HepG2 (cell line): ENCODE data around the gene SEPTIN11. TPM values are rescaled to one million over a fixed set of nuclear protein-coding genes. Genes with fewer than 3 reads are reported as not detected.

Experiments
- ATAC-seq: fragments of 200-7000 bp; cut with Tn5 transposase; 3 replicates; pipeline ENCODE4 v1.9.1; 2020; ENCODE audit warnings: mild to moderate bottlenecking, moderate library complexity
- BruUV-seq: library from RNA; stranded (reverse); fragments of 400-500 nt; replicated peaks from 2 replicates; lab custom pipeline; 2021; lab: Mats Ljungman, UMichigan
- CTCF ChIA-PET: fragments of 300-600 bp; formaldehyde crosslinking; extraction: SDS; loops from one replicate; lab custom pipeline; 2021; ENCODE audit warnings: low total read pairs, inconsistent platforms, low intra/inter-chr PET ratio; lab: Yijun Ruan, JAX
- POLR2A ChIA-PET: fragments of 350-600 bp; sonication (Branson Sonifier 250); formaldehyde crosslinking; loops from one replicate; lab custom pipeline; 2020; ENCODE audit warnings: antibody characterized with exemption, inconsistent platforms; lab: Yijun Ruan, JAX
- DNase-seq: peaks from one replicate; pipeline ENCODE4 v3.0.0-alpha.2; 2015; ENCODE audit warnings: low spot score
- FAIRE-seq: peaks from 3 replicates; lab custom pipeline; 2011; peaks lifted over from hg19 to GRCh38; lab: Jason Lieb, UNC
- H2AFZ ChIP-seq: one replicate; pipeline ENCODE4 v1.6.1; 2011; ENCODE audit warnings: low read length, inconsistent platforms
- H3K27ac ChIP-seq: fragments of 300-600 bp; 3 replicates; pipeline ENCODE4 v1.8.0; 2011; ENCODE audit warnings: mixed run types, mild to moderate bottlenecking, mixed read lengths, low read length, inconsistent platforms; ENCODE audit not compliant: insufficient read depth; ENCODE audit errors: extremely low read length
- H3K27me3 ChIP-seq, 2 experiments: fragments of 200-600 bp in 1 of 2; 2 replicates in 1 of 2; 3 replicates in 1 of 2; pipeline versions ENCODE4 v1.6.0 to v1.8.0; 2011; ENCODE audit warnings: low read length in 2 of 2, mild to moderate bottlenecking in 2 of 2, moderate library complexity in 2 of 2, inconsistent platforms in 1 of 2; ENCODE audit not compliant: insufficient read depth in 2 of 2, control insufficient read depth in 1 of 2
- H3K36me3 ChIP-seq, 2 experiments: fragments of 200-600 bp in 1 of 2; replicated peaks in 1 of 2; 2 replicates in 1 of 2; 3 replicates in 1 of 2; pipeline versions ENCODE4 v1.5.1 to v1.8.0; 2011; ENCODE audit warnings: low read length in 2 of 2, inconsistent platforms in 1 of 2; ENCODE audit not compliant: insufficient read depth in 2 of 2, control insufficient read depth in 1 of 2
- H3K4me1 ChIP-seq: 2 replicates; pipeline ENCODE4 v1.5.1; 2012; ENCODE audit warnings: low read length, inconsistent platforms; ENCODE audit not compliant: insufficient read depth
- H3K4me2 ChIP-seq: 2 replicates; pipeline ENCODE4 v1.6.0; 2011; ENCODE audit warnings: low read depth, low read length, inconsistent platforms
- H3K4me3 ChIP-seq, 3 experiments: fragments of 200-600 bp in 1 of 3; sonication (generic), shearing (Covaris generic) in 1 of 3; replicated peaks in 1 of 3; 2 replicates each; pipeline ENCODE4 v1.5.1; 2011 to 2016; ENCODE audit warnings: low read length in 3 of 3, inconsistent platforms in 2 of 3, low read depth in 2 of 3, mild to moderate bottlenecking in 2 of 3, control low read depth in 1 of 3, mixed read lengths in 1 of 3; ENCODE audit not compliant: insufficient read depth in 1 of 3
- H3K79me2 ChIP-seq: one replicate; pipeline ENCODE4 v1.6.1; 2011; ENCODE audit warnings: low read length, inconsistent platforms; ENCODE audit not compliant: insufficient read depth
- H3K9ac ChIP-seq: 2 replicates; pipeline ENCODE4 v1.6.0; 2011; ENCODE audit warnings: mild to moderate bottlenecking, low read depth, low read length, inconsistent platforms; ENCODE audit not compliant: insufficient read depth
- H3K9me3 ChIP-seq: 2 replicates; pipeline ENCODE4 v1.5.1; 2012; ENCODE audit warnings: mild to moderate bottlenecking, low read length
- H4K20me1 ChIP-seq: 2 replicates; pipeline ENCODE4 v1.6.0; 2011; ENCODE audit warnings: inconsistent platforms, mild to moderate bottlenecking, low read length, moderate library complexity; ENCODE audit not compliant: insufficient read depth
- AHR ChIP-seq: IDR thresholded peaks from 2 replicates; pipeline ENCODE4 v1.6.1; 2018; ENCODE audit warnings: missing genetic modification reagents, missing compliant biosample characterization
- BHLHE40 ChIP-seq: IDR thresholded peaks from 2 replicates; pipeline ENCODE4 v1.6.1; 2011; ENCODE audit warnings: low read length, improper control_type of control experiment
- TAF15 ChIP-seq: fragments of 200-400 bp; formaldehyde crosslinking; IDR thresholded peaks from one replicate; pipeline ENCODE4 v1.6.1; 2018; ENCODE audit warnings: mild to moderate bottlenecking, low read depth, low read length; ENCODE audit not compliant: poor library complexity, severe bottlenecking
- ZBTB38 ChIP-seq: sonication (generic); formaldehyde crosslinking; IDR thresholded peaks from 2 replicates; pipeline ENCODE4 v1.5.1; 2020; ENCODE audit warnings: mild to moderate bottlenecking, missing genetic modification reagents
- ZNF547 ChIP-seq: sonication (generic); formaldehyde crosslinking; IDR thresholded peaks from 2 replicates; pipeline ENCODE4 v1.5.1; 2020; ENCODE audit warnings: mild to moderate bottlenecking, missing genetic modification reagents
- WGBS: methylation state at CpG from one replicate; pipeline ENCODE4 v1.1.6; 2017; ENCODE audit warnings: low lambda C conversion rate; 5-methylcytosine and 5-hydroxymethylcytosine counted together
- in situ Hi-C: cut with HindIII; loops from 2 replicates; pipeline ENCODE4 v1.10.0; 2017; ENCODE audit warnings: low pct_unique_long_range_greater_than_20kb; ENCODE audit not compliant: extremely low pct_ligation_motif_present
- intact Hi-C: fragments of 100-400 bp; cut with micrococcal nuclease; formaldehyde crosslinking; loops from one replicate; pipeline ENCODE4 v1.10.0; 2022; ENCODE audit not compliant: unreplicated experiment
- polyA plus RNA-seq, 8 experiments: library from polyadenylated mRNA; depleted of rRNA in 3 of 8; stranded (reverse) in 7 of 8; unstranded in 1 of 8; fragments of >200 nt; fragmentation: Illumina TruSeq in 4 of 8; extraction: Trizol in 4 of 8; gene quantifications; 2 replicates each; pipeline versions ENCODE4 v1.2.1 to v1.2.3, GENCODE V29; 2011 to 2016; ENCODE audit warnings: low read depth in 4 of 8, missing spikeins in 1 of 8, mixed read lengths in 1 of 8; ENCODE audit not compliant: insufficient read depth in 1 of 8
- total RNA-seq, 5 experiments: library from RNA; depleted of rRNA; stranded (reverse); fragments of >200 nt; fragmentation: Illumina TruSeq; extraction: Trizol; gene quantifications; 2 replicates each; pipeline ENCODE4 v1.2.3, GENCODE V29; 2016; ENCODE audit warnings: low read depth in 1 of 5
- TF ChIP-seq, protein P1 (sequence below): IDR thresholded peaks from 2 replicates; pipeline ENCODE4 v1.6.1; 2016; ENCODE audit warnings: low read depth
- TF ChIP-seq, protein P2 (sequence below): sonication (generic); formaldehyde crosslinking; IDR thresholded peaks from 2 replicates; pipeline ENCODE4 v1.4.0; 2020; ENCODE audit warnings: mild to moderate bottlenecking, missing genetic modification reagents
- TF ChIP-seq, protein P3 (sequence below): IDR thresholded peaks from 2 replicates; pipeline ENCODE4 v1.6.1; 2016; ENCODE audit warnings: missing genetic modification reagents, missing compliant biosample characterization

SEPTIN11 gene
- total and polyA plus RNA-seq, 2 of the 13 experiments (the other 11 are each of a cell fraction or from before 2014, with no cell fraction given): 28.9 to 47.3 TPM

DNA sequence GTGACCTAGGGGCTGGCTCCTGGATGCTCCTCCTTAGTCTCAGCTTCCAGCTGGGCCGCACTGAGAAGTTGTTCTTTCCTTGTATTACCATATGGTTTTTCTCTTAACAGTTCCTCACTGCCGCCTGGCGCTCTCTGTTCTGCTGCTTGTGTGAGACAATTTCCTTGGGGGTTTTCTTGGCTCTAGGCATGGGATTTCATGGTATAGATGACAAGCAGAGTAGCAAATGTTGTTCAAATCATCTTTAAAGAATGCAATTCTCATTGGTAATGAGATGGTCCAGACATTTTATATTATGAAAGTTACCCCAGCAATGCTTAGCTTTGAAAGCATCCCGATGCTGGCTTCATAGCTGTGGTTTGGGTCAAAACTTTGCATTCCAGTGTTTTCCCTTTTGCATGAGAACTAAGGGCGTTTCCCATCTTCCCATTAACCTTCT, 37.6 kb downstream of the SEPTIN11 start:
- no peak overlapping the region for H2AFZ ChIP-seq
- intact Hi-C loops: no loop called here
- CTCF ChIA-PET: no interaction called here
- no TSS peak for BruUV-seq
- no peak for ATAC-seq
- H3K27ac ChIP-seq: no peak overlapping the region
- DNase-seq: no peak
- H3K4me1 ChIP-seq: peaks cover 19% of the 10 kb centered on the region
- 98% methylated on average over 5 of the region's 5 CpGs for WGBS
- H4K20me1 ChIP-seq: no peaks in the 10 kb centered on the region; the same call in 1 of the 2 replicates
- H3K4me2 ChIP-seq: no peak overlapping the region
- H3K9ac ChIP-seq: no peak overlapping the region
- peaks cover 12% of the 10 kb centered on the region for H3K79me2 ChIP-seq
- in situ Hi-C loops: no loop called here
- H3K27me3 ChIP-seq: no peaks in the 10 kb centered on the region
- H3K4me3 ChIP-seq: no peak overlapping the region
- TF ChIP-seq, protein P1, sequence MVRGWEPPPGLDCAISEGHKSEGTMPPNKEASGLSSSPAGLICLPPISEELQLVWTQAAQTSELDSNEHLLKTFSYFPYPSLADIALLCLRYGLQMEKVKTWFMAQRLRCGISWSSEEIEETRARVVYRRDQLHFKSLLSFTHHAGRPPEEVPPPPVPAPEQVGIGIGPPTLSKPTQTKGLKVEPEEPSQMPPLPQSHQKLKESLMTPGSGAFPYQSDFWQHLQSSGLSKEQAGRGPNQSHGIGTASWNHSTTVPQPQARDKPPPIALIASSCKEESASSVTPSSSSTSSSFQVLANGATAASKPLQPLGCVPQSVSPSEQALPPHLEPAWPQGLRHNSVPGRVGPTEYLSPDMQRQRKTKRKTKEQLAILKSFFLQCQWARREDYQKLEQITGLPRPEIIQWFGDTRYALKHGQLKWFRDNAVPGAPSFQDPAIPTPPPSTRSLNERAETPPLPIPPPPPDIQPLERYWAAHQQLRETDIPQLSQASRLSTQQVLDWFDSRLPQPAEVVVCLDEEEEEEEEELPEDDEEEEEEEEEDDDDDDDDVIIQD: no peak
- TF ChIP-seq AHR (CRISPR knock-in tag): no peak
- no peak for TF ChIP-seq ZBTB38 (CRISPR knock-in tag)
- no peak for TF ChIP-seq ZNF547 (CRISPR knock-in tag)
- TF ChIP-seq, protein P2, sequence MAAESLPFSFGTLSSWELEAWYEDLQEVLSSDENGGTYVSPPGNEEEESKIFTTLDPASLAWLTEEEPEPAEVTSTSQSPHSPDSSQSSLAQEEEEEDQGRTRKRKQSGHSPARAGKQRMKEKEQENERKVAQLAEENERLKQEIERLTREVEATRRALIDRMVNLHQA (CRISPR knock-in tag): no peak
- TF ChIP-seq TAF15: no peak
- no peak for TF ChIP-seq BHLHE40
- TF ChIP-seq, protein P3, sequence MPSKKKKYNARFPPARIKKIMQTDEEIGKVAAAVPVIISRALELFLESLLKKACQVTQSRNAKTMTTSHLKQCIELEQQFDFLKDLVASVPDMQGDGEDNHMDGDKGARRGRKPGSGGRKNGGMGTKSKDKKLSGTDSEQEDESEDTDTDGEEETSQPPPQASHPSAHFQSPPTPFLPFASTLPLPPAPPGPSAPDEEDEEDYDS (CRISPR knock-in tag): no peak
- H3K9me3 ChIP-seq: no peaks in the 10 kb centered on the region
- POLR2A ChIA-PET: no interaction called here
- H3K36me3 ChIP-seq: no peaks in the 10 kb centered on the region
- no peak for FAIRE-seq
